ENCODE results near the gene RIPK4. TPM values are rescaled to one million over a fixed set of nuclear protein-coding genes. Genes with fewer than 3 reads are reported as not detected.

The RIPK4 gene
- total RNA-seq, 8 experiments from 2014 or later, result 0.18 to 0.57 (median 0.38) TPM; not detected in 1

DNA sequence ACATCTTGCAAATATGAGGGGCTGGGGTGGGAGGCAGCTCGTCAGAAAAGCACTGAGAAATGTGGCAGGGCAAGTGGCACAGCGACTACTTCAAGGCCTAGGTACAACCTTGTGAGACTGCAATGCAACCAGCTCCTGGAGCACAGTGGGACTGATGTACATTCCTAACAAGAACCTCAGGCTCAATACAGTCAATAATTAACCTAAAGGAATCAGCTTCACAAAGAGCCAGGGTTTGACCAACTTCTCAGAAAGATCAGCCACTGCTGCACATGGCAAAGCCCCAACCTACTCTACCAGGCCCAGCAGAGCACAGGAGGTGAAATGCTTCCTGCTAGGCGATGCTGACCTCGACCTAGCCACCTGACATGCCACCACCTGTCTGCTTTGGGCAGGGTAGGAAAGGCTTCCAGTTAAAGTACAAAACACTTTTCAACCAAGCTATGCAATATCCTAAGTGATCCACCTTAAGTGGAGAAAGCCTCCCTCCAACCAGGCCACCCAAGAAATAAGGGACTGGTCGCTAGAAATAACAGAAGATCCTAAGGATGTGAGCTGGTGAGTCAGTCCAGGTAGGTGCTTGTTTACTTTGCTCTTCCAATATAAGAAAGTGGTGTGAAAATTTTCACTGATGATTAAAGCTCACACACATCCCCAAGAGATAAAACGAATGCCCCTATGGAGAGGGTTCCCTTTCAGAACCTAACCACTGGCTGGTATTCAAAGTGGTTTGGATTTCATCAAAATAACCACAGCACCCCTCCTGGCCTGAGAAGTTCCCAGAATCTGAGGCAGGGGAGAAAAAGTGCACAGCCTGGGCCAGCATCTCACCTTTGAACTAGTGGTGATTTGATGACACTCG is 2.1 kb downstream of the RIPK4 start:
- no peak overlapping the region for H3K4me3 ChIP-seq
- H3K4me1 ChIP-seq (replicated peaks in 1 of 2), result peaks cover 24 to 52% of the 10 kb centered on the region in 2 donors
- ATAC-seq (replicated peaks in 6 of 8), result no peak
- H3K27ac ChIP-seq, result no peak overlapping the region
- in situ Hi-C loops (cut with MboI; ENCODE audit: low pct_unique_long_range_greater_than_20kb in 2 of 9, low sequenced_read_pairs in 9 of 9, unreplicated experiment in 9 of 9), result no loop called here
- 33 to 100% (median 66%) methylated on average over 1 to 6 of the region's 7 CpGs for WGBS, 10 experiments

DNA sequence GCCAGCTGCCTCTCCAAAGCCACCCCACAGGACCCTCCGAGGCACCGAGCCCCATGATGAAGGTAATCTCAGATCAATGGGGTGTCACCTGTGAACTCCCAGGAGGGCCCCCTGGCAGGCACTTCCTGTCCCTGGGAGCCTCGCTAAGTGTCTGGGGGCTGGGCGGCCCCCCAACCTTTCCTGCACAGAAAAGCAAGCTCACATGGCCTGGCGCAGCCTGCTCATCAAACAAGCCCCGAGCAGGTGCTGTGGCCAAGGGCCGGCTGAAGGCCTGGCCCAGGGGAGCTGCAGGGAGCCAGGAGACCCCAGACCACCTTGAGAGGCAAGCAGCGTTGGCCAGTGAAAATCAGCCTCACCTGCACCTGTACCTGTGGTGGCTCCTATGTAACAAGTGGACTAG is 2.9 kb downstream of the RIPK4 start:
- Histone ChIP-seq H3K4me3 (no peak overlapping the region), H3K27ac (no peak overlapping the region), H3K4me1 (replicated peaks in 1 of 2) (peaks cover 24 to 52% of the 10 kb centered on the region in 2 donors)
- no peak for ATAC-seq (replicated peaks in 6 of 8)
- WGBS, 10 experiments, result 39 to 80% (median 58%) methylated on average over 2 to 4 of the region's 8 CpGs; no CpG with 5 or more reads in 7 of the 10 experiments
- in situ Hi-C loops (cut with MboI; ENCODE audit: low pct_unique_long_range_greater_than_20kb in 2 of 9, low sequenced_read_pairs in 9 of 9, unreplicated experiment in 9 of 9), result no loop called here

DNA sequence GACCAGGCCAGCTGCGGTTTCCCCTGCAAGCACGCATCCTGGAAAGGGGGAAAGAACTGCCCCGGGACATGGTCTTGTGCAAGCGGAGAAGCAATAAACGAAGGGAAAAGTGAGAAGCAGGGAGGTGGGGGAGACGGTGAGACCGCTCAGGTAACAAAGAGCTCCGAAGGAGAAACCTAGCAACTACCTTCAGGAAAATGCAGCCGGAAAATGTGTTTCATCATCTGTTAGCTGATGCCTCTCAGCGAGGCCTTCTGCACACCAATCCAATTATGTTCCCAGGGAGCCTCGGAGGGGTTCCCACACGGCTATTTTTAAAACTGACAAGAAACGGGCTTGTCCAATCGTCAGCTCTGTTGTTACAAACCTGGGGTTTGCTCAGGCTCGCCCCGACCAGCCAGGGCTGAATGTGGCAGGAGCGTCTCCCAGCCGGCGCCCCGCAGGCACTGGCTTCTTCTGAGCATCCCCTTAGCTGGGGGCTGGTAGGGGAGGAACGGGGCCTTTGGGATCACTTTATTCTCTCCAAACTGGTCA is 3.4 kb downstream of the RIPK4 start:
- ATAC-seq (replicated peaks in 6 of 8), result peak in 5 of 8 experiments; percentile 15 to 38 (median 27)
- Histone ChIP-seq H3K4me3 (no peak overlapping the region), H3K27ac (no peak overlapping the region), H3K4me1 (replicated peaks in 1 of 2) (peaks cover 24 to 49% of the 10 kb centered on the region in 2 donors)
- WGBS, 10 experiments, result 23 to 100% (median 68%) methylated on average over 1 to 12 of the region's 21 CpGs; no CpG with 5 or more reads in 3 of the 10 experiments
- in situ Hi-C loops (cut with MboI; ENCODE audit: low pct_unique_long_range_greater_than_20kb in 2 of 9, low sequenced_read_pairs in 9 of 9, unreplicated experiment in 9 of 9), result no loop called here

DNA sequence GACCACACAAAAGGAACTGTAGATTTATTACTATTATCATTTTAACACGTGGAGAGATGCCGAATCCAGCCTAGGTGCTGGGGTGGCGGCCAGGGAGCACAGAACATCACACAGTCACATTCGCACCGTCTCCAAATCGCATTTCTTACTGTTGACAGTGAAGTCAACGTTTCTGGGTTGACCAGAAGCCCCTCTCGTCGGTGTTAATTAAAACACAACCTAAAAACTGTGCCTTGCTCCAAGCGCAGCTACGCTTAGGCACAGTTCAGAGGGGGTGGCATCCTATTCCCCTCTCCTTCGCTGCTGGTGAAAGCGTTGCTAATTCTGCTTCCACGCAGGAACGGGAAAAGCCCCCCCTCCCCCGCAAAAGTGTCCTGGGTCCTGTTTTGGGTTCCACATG is 4.1 kb downstream of the RIPK4 start:
- Histone ChIP-seq H3K27ac (no peak overlapping the region), H3K4me1 (replicated peaks in 1 of 2) (peaks cover 24 to 42% of the 10 kb centered on the region in 2 donors), H3K4me3 (no peak overlapping the region)
- WGBS, 10 experiments, result 9 to 100% (median 54%) methylated on average over 1 to 16 of the region's 16 CpGs; no CpG with 5 or more reads in 2 of the 10 experiments
- in situ Hi-C loops (cut with MboI; ENCODE audit: low pct_unique_long_range_greater_than_20kb in 2 of 9, low sequenced_read_pairs in 9 of 9, unreplicated experiment in 9 of 9), result no loop called here
- ATAC-seq (replicated peaks in 6 of 8), result no peak

DNA sequence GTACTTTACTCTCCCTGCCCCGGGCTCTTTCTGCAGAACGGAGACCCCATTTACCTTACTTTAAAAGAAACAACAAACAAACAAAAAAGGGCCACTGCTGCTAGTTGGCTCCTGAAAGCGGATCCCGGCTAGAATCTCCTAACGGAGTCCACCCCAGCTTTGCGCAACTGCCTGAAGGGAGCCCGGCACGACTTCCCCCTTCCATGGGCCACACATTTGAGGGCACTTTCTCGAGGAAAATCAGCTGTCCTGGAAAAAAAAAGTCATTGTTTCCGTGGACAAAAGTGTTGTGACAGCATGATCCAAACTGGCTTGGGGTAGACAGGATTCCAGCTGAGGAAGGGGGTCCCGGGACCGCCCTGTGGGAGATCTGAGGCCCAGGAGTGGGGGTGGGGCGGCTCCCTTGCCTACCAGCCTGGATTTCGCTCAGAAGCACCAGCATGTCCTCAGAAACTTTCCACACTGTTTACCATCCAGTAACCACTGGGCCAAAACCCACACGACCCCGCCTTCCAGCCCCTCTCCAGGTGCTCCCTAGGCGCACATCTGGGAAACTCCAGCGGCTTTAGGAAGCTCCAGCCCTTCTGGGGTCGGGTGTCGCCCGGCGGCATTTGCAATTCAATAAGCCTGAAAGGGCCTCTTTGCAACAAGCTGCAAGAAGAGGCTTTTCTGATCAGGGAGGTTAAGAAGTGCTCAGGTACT is 4.8 kb downstream of the RIPK4 start:
- in situ Hi-C loops (cut with MboI; ENCODE audit: low pct_unique_long_range_greater_than_20kb in 2 of 9, low sequenced_read_pairs in 9 of 9, unreplicated experiment in 9 of 9), result no loop called here
- no peak overlapping the region for H3K27ac ChIP-seq
- peak overlapping the region in 1 of 5 donors; percentile 0 for H3K4me3 ChIP-seq
- H3K4me1 ChIP-seq (replicated peaks in 1 of 2), result peaks cover 24 to 42% of the 10 kb centered on the region in 2 donors
- peak in 7 of 8 experiments; percentile 3 to 51 (median 12) for ATAC-seq (replicated peaks in 6 of 8)
- WGBS, 10 experiments, result 0 to 40% (median 20%) methylated on average over 2 to 12 of the region's 22 CpGs; no CpG with 5 or more reads in 3 of the 10 experiments

DNA sequence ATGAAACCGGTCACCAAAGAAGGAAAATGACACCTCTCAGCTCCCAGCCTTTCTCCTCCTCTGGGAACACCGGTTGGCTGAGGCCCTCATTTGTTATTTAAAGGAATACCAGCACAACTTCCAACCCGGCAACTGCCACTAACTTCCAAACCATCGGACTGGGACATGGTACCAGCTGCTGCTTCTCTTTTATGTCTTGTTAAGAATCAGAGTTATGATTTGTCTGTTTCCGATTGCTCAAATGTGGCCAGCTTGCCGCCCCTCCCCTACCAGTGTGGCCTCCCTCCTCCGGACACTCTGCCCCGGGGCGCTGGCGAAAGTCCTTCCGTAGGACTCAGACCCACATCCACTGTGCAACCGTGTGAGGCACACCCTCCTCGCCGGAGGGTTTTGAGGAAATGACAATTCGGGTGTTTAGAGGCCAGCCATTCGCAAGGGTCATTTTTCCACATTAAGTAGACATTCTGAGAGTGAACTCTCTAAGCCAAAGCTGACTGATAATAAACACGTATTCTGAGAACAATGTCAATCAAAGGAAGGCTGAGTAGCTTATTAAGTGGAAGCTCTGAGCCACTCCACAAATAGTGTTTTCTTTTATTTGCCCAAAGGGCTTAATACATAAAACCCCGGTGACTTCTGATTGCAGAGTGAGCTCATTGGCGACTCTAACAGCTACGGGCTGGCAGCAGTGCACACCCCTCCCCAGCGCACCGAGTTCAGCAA is 5.5 kb downstream of the RIPK4 start:
- 0 to 16% (median 7%) methylated on average over 3 to 18 of the region's 22 CpGs for WGBS, 10 experiments
- ATAC-seq (replicated peaks in 6 of 8), result peak; percentile 49 to 95 (median 66)
- in situ Hi-C loops (cut with MboI; ENCODE audit: low pct_unique_long_range_greater_than_20kb in 2 of 9, low sequenced_read_pairs in 9 of 9, unreplicated experiment in 9 of 9), result no loop called here
- Histone ChIP-seq H3K4me1 (replicated peaks in 1 of 2) (peaks cover 24 to 42% of the 10 kb centered on the region in 2 donors), H3K4me3 (peak overlapping the region in 1 of 5 donors; percentile 0), H3K27ac (no peak overlapping the region)

DNA sequence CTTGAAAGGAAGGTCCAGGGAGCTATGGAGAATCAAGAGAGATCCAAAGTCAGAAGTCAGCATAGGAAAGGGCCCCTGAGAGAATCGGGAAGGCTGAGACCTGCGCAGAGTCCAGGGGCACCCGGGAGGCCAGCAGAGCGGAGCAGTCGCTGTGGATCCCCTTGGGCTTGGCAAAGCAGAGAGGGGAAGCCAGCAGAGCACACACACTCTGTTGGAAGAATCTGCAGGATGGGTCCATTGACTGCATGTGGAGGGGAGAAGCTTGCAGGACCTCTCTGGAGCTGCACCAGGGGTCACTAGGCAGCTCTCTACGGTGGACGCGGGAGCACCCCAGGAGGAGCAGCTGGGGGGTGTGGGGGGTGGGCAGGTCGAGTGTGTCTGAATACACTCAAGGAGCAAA is 6.4 kb downstream of the RIPK4 start:
- in situ Hi-C loops (cut with MboI; ENCODE audit: low pct_unique_long_range_greater_than_20kb in 2 of 9, low sequenced_read_pairs in 9 of 9, unreplicated experiment in 9 of 9), result no loop called here
- peaks cover 24 to 41% of the 10 kb centered on the region in 2 donors for H3K4me1 ChIP-seq (replicated peaks in 1 of 2)
- H3K27ac ChIP-seq, result no peak overlapping the region
- ATAC-seq (replicated peaks in 6 of 8), result no peak
- 60 to 100% (median 100%) methylated on average over 2 to 4 of the region's 9 CpGs; no CpG with 5 or more reads in 7 of the 10 experiments for WGBS, 10 experiments
- no peak overlapping the region for H3K4me3 ChIP-seq

DNA sequence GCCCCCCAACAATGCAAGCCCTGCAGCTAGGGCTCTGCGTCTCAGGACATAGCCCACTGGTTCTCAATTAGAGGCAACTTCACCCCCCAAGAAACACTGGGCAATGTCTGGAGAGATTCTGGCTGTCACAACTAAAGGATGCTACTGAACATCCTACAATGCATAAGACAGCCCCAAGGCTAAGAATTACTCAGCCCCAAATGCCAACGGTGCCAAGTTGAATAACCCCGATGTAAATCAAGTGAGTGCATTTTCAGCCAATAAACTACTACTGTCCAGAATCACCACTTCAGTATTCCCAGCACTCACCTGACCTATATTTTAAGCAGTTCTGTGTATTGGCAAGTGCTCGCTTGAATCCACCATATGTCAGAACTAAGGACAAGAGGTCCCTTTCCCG is 6.9 kb downstream of the RIPK4 start:
- Histone ChIP-seq H3K4me1 (replicated peaks in 1 of 2) (peaks cover 24 to 39% of the 10 kb centered on the region in 2 donors), H3K27ac (no peak overlapping the region), H3K4me3 (no peak overlapping the region)
- no peak for ATAC-seq (replicated peaks in 6 of 8)
- in situ Hi-C loops (cut with MboI; ENCODE audit: low pct_unique_long_range_greater_than_20kb in 2 of 9, low sequenced_read_pairs in 9 of 9, unreplicated experiment in 9 of 9), result no loop called here
- WGBS, 10 experiments, result 28 to 100% (median 90%) methylated on average over 1 to 3 of the region's 5 CpGs; no CpG with 5 or more reads in 1 of the 10 experiments

DNA sequence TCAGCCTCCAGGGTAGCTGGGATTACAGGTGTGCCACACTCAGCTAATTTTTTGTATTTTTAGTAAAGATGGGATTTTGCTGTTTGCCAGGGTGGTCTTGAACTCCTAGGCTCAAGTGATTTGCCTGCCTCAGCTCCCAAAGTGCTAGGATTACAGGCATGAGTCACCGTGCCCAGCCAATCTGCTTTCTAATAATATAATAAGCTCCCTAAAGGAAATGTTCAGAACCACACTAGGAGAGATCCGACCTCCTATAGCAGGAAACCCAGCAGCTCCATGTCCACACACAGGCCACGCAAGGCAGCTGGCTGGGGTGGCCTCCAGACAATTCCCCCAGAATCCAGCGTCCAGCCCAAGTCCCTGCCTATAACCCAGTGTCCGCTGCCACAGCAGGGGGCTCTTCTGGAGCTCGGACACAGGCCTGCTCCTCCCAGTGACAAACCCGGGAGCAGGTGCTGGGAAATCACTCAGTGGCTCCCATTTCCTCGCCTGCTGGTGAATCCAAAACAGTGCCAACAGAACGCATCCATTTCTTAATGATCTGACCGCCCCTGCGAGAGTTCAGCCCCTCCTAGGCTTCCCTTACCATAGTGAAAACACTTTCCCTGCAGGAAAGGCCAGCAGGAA is 7.5 kb downstream of the RIPK4 start:
- 56 to 100% (median 80%) methylated on average over 1 to 8 of the region's 11 CpGs; no CpG with 5 or more reads in 4 of the 10 experiments for WGBS, 10 experiments
- in situ Hi-C loops (cut with MboI; ENCODE audit: low pct_unique_long_range_greater_than_20kb in 2 of 9, low sequenced_read_pairs in 9 of 9, unreplicated experiment in 9 of 9), result no loop called here

DNA sequence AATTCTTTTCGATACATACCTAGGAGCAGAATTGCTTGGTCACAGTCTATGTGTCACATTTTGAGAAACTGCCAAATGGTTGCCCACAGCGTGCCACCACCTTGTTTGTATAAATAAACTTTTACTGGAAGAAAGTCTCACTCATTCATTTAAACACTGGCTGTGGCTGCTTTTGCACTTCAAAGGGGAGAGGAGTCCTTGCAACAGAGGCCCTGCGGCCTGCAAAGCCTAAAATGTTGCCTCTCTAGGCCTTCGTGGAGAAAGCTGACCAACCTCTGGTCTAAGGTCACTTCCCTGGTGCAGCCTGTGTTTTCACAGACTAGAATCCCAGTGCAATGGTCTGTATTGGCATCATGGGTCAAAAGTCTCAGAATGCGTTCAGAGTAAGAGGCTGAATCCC is 8.3 kb downstream of the RIPK4 start:
- 59 to 100% (median 69%) methylated on average over 1 to 5 of the region's 5 CpGs; no CpG with 5 or more reads in 2 of the 10 experiments for WGBS, 10 experiments
- Histone ChIP-seq H3K4me1 (replicated peaks in 1 of 2) (peaks cover 25 to 46% of the 10 kb centered on the region in 2 donors), H3K27ac (no peak overlapping the region), H3K4me3 (no peak overlapping the region)
- ATAC-seq (replicated peaks in 6 of 8), result no peak
- in situ Hi-C loops (cut with MboI; ENCODE audit: low pct_unique_long_range_greater_than_20kb in 2 of 9, low sequenced_read_pairs in 9 of 9, unreplicated experiment in 9 of 9), result no loop called here

More for the DNA sequence above, 7.5 kb downstream of the RIPK4 start:
- no peak overlapping the region for H3K4me3 ChIP-seq
- H3K27ac ChIP-seq, result no peak overlapping the region
- ATAC-seq (replicated peaks in 6 of 8), result no peak
- peaks cover 24 to 44% of the 10 kb centered on the region in 2 donors for H3K4me1 ChIP-seq (replicated peaks in 1 of 2)

DNA sequence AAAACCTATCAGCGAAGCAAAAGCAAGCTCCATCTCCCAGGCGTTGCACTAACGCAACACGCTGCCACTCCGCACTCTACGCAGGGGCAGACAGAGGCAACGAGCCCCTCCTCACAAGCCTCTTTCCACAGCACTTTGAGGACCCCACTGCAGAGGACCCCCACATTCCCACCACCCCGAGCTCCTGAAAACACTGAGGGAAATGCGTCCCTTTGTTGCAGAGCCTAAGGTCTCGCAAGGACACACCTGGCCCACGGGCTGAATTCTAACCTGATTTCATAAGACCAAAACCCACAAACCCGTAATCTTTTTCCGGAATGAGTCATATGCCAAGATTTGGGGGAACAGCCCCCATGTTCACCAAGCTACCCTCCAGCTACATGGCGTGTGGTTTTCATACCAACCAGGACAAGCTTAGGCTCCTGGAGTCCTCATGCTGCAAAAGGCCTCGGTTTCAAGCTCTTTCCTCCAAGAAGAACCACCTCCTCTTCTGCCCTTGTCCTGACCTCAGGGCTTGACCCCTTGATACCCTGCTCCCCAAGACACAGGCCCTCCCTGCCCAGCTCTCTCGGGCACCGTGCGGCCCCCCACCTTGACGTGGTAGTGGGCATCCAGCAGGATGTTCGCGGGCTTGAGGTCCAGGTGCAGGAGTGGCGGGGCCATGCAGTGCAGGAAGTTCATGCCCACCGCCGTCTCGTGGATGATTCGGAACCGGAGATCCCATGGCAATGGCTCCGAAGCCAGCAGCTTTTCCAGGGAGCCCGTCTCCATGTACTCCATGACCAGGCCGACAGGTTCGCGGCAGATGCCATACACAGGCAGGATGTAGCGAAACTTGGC is 10.7 kb downstream of the RIPK4 start:
- peaks cover 16 to 46% of the 10 kb centered on the region in 2 donors for H3K4me1 ChIP-seq (replicated peaks in 1 of 2)
- H3K4me3 ChIP-seq, result no peak overlapping the region
- 70 to 100% (median 90%) methylated on average over 1 to 10 of the region's 33 CpGs; no CpG with 5 or more reads in 3 of the 10 experiments for WGBS, 10 experiments
- in situ Hi-C loops (cut with MboI; ENCODE audit: low pct_unique_long_range_greater_than_20kb in 2 of 9, low sequenced_read_pairs in 9 of 9, unreplicated experiment in 9 of 9), result no loop called here
- no peak overlapping the region for H3K27ac ChIP-seq
- no peak for ATAC-seq (replicated peaks in 6 of 8)

Measured in motor neuron (in vitro differentiated cells).